Bone marrow (tissue), 2 donors: Measurements from ENCODE around the gene KRT31.
"Not testable (repeated sequence)": the region's sequence is repeated elsewhere in the genome, so short reads cannot be mapped to it uniquely, and the experiment has no call there.

Experiments
- DNase-seq, 2 donors: peaks; one replicate each; lab custom pipeline; 2025; lab: John Stamatoyannopoulos, UW

Gene KRT31

DNA sequence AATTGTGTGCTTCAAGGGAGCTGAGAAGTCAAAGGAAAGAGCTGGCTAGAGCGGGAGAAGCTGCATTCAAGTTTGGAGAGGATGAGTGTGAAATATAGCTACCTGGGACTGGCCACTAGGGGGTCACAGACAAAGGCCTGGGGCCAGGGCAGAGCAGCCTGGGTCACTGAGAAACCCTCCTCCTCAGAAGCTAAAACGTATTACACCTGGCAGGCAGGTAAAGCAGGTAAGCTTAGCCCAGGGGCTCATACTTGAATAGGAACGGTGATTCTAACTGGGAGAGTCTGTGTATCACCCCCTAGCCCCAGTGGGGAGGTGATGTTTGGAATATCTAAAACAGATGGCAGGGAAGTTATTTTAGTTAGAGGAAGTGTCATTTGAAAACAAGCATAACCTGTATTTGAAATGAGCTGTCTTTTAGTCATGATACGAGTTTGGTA, 20.2 kb upstream of the KRT31 start:
- DNase-seq, result no peak

DNA sequence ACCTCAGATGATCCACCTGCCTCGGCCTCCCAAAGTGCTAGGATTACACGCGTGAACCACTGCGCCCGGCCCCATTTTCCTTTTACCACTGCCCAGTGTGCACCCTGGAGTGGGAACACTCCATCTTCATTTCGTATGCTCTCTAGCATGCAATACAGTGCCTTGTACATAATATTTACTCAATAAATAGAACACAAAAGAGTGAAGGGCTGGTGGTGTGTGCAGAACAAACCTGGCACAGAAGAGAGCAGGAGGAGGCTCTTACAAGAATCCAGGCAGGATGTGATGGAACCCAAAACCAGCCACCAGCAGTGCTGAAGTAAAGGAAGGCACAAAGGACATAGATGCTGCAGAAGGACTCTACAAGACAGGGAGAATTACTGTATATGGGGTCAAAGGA, 19.7 kb upstream of the KRT31 start:
- DNase-seq, result no peak

DNA sequence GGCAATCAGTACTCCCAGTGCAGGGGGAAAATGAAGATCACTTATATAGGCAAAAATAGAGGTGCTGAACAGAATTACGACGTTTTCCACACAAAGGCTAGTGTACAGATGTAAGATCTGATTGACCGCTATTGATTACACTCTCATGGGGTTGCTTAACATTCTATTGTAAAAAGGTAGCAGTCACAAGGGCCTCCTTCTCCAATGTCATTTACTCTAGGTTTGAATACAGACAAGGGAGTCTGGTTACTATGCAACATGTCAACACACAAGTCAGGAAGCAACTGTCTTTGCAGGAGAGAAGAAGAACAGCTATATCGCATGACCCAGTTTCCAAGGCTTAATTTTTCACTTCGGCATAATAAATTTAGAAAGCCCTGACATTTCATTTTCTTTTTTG, 19.1 kb upstream of the KRT31 start:
- DNase-seq, result no peak

DNA sequence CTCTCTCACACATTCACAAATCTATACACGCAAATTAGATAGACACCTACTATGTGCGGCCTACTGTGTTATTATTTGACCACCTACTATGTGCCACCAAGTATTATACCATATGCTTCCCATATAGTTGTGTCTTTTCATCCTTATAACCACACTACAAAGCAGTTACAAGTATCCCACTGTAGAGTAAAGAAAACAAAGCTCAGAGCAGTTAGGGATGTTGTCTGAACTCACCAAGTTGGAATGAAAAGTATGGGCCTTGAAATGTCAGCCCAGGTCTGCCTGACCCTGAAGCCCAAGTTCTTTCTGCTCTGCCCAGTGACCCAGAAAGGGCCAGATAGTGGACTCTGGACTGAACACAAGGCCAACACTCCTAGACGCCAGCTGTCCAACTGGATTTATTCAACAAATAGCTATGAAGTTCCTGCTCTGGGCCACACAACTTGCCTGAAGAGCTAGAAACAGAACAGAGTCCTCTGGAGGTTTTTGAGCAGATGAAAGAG, 18.5 kb upstream of the KRT31 start:
- no peak for DNase-seq

DNA sequence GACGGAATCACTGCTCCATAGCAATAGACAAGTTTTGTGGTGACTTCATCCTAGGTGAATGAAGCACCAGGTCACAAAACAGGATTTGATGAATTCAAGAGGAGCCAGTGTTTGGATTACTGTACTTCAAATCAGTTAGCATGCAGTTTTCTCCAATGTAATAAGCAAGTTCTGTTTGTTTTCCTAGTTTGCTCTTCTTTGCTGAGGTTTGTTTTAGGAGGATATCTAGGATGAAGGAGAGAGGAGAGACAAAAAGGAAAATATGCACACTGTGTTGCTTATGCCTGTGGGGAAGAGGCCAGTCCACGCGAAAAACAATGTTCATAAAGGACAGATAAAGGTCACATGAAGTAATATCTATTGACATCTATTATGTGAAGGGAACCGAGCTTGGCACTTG, 18.0 kb upstream of the KRT31 start:
- no peak for DNase-seq

DNA sequence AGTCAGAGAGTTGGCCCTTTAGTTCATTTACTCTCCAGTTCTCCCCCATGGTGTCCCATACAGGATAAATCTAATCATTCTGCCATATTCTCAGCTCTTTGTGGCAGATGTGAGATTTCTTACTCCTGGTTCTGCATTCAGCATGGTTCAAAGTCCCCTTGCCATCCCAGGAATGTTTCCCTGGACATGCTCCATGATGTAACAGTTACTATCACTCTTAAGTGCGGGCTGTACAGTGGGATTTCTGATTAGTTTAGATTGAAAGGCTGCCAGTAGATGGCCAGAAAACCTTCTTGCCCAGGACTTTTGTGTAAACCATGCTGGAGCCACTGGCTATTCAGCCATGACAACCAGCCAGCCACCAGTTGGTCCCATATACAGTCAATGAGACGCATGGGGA, 16.6 kb upstream of the KRT31 start:
- no peak for DNase-seq

DNA sequence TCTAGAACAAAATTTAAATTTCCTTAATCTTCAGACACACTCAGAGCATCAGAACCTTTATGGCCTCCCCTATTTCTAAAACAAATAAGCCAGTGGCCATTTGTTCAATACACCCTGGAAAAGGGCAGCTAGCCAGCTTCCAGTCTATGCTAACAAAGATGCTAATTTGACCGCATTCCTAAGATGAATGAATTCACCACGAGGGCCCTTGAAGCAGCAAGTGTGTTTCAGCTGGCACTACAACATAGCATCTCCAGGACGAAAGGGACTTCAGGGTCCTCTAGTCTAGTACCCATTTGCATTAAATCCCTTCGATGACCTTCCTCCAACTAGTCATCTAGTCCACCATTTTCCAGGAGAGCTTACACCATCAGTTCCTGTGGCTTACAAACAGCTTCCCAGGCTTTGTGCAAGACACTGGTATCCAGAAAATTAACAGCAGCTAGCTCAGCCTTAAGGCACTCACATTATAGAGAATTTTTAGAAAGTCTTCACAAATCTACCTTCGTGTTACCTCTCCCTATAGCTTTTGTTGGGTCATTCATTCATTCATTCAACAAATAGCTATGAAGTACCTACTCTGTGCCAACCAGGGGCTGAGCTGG, 16.0 kb upstream of the KRT31 start:
- no peak for DNase-seq

DNA sequence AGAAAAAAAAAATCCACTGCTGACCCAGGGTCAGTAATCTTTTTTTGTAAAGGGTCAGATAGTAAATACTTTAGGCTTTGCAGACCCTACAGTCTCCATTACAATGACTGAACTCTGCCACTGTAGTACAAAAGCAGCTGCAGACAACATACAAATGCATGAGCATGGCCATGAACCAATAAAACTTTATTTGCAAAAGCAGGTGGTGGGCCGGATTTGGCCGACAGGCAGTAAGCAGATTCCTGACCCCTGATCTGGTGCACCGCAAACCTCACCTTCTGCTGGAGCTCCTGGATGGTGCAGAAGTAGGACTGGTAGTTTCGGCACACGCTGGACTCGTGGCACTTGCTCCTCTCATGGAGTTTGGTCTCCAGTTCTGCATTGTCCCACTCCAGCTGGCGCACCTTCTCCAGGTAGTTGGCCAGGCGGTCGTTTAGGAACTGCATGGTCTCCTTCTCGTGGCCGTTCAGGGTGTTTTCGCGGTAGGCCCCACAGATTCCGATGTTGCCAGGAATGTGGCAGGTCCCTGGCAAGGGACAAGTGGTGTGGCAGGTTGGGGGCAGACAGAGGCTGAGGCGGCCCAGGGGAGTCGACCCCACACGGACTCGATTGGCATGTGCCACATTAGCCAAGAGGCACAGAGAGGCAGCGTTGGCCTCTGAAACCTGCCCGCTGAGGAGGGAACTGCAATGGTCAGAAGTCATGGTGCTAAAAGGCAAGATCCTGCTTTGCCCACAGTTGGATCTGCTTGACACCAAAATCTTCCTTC, 13.8 kb upstream of the KRT31 start:
- no peak for DNase-seq

DNA sequence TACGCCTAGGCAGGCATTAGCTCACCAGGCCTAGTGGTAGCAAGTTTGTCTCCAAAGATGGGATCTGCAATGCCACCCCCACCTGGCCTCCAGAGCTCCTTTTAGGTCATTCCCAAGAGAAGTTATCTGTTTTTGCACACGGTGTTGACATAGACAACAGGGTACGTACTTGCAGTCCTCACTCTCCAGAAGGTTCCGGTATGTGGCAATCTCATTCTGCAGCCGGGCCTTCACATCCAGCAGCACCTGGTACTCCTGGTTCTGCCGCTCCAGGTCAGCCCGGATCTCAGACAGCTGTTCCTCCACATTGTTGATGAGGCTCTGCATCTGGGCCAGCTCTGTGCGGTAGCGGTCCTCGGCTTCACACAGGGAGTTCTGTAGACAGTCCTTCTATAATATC, 9.8 kb upstream of the KRT31 start:
- DNase-seq, result no peak

DNA sequence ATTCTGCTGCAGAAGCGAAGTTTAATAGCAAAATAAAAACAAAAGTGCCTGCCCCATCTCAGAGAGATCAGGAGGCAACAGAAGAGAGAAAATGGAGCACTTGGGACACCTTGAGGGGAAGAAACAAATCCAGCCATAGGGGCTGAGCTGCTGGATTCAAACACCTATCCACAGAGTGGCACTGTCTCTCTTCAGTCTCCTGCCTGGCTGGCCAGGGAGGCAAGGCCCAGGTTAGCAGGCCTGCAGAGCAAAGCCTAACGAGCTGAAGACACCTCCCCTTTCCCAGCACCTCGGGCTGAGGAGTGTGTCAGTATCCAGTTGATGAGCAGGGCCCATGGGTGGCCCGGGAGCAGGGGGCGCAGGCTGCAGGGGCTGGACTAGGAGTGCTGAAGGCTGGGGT, 8.8 kb upstream of the KRT31 start:
- no peak for DNase-seq

DNA sequence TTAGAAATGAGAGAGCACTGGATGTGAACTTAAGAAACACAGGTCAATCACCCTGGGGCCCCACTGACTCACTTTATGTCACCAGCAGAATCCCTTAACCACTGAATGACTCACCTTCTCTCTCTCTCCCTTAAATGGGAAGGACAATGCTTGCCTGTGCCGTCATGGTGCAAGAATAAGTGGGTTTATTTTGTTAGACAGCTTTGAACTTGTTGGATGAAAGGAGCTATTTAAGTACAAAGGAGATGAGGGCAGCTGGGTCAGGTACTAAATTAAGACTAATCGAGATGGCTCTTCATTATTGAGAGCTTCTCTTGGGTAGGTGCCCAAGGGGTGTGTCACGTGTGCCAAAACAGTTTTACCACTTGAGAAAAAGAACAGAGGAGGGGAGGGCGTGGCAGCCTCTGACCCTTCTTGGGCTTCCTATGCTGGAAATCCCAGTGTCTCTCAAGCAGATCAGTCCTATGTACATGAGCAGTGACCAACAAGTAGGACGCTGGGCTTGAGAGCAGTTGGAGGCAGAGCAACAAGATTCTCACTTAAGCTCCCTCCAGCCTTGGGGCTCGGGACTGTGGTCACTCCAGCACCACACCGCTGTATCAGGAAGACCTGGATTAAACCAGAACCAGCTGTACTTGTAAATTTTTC, 6.7 kb upstream of the KRT31 start:
- no peak for DNase-seq

DNA sequence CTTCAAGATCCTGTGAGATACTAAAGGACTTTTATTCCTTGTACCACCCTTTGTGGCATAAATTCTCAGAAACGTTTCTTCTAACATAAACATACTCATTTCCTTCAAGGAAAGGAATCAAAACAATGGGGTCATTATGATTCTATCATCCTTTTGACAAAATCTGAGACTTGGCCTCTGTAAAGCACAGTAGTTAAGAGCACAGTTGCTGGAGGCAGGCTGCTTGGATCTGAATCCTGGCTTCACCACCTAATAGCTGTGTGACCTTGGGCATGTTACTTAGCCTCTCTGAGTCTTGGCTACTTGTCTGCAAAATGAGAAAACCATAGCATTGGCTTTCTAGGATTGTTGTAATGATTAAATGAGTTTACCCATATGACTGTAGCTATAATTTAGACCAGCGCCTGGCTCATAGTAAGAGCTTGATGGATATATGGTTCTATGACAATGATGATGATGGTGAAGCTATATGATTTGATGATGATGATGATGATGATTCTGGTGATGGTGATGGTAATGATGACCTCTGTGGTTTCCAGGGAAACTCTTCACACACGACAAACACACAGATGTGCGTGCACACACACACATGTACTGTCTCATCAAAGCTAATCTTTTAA, 6.1 kb upstream of the KRT31 start:
- DNase-seq, result no peak

DNA sequence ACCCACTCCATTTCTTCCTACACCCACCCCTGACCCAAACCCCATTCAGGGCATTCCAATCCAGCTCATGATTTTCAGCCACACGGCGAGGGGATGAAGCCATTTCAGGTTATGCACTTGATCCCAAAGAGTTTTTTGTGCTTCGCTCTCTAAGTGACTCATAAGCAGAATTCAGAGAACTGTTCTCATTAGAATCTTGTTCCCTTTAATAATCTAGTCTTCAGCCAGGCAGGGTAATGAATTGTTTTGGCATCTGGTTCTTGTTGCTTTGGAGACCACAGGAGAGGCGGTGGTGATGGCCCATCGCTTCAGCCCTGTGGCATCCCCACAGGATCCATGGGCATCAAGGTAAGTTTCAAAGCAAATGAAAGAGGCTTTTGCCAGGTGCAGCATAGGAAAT, 4.8 kb upstream of the KRT31 start:
- no peak for DNase-seq

DNA sequence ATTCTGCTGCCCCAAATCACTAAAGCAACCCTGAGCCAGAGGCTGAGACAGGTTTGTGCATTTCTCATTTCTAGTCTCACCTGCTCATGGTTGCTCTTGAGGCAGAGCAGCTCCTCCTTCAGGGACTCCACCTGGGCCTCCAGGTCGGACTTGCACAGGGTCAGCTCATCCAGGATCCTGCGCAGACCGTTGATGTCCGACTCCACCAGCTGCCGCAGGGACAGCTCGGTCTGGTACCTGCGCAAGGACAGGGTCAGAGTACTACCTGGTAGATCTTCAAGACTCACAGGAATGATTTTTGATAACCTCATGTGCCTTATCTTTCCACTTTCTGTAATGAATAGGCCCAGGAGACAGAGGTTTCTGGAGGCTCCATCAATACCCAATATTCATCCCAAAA, 1.1 kb downstream of the KRT31 start:
- no peak for DNase-seq

DNA sequence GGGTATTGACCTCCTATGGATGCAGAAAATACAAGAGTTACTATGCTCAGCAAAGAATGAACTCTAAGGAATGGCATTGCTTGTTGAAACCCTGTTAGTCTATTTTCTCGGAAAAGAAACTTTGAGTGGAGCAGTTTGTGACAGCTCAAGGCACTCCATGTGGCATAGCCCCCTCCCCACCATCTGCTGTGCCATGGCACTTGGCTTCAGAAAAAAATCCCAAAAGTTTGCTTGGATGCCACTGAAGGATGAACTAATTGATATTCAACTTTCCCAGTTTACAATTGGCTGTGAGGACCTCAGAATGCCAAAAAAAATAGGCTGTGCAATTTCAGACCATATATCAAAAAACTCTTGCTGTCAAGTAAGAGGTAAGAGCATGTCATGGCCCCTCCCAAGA, 1.8 kb downstream of the KRT31 start:
- DNase-seq, result no peak

DNA sequence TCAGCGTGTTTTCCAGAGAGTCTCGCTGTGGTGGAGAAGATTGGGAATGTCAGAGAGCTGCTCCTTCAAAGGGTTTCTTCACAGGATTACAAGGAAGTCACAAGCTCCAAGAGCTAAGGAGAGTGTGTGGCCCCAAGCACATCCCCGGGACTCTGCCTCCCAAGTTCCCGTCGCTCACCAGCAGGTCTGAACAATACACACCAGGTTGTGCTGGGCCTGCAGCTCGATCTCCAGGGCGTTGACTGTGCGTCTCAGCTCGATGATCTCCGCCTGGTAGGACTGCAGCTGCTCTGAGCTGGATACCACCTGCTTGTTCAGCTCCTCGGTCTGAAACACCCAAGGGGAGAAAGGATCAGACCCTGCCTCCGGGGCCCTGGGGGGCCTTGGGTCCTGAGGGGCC, 2.4 kb downstream of the KRT31 start:
- DNase-seq, result not testable (repeated sequence)

DNA sequence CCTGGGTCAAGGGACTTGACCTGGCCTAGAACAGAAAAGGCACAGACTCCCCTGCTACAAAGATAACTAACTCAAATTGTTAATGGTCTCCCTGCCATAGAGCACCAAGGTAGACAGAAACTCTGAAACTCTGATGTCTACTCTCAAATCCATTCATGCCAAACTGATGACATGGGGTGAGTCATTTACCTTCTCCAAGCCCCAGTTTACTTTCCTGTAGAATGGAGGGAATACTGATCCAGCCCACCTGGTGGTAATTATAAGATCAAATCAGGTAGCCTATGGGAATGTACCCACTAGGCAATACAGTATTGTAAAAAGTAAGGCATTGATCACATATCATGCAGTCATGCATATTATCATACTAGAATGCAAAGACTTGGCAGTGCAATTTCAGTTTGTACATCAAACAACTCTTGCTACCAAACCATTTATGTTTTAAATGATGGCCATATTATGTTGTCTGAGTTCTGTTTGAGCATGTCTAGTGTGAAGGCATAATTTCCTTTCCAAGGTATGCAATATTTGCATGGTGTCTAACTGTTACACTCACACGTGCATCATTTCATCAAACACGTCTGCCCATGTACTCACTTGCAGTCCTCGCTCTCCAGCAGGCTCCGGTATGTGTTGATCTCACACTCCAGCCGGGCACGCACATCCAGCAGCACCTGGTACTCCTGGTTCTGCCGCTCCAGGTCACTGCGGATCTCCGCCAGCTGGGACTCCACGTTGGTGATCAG, 3.0 kb downstream of the KRT31 start:
- no peak for DNase-seq

DNA sequence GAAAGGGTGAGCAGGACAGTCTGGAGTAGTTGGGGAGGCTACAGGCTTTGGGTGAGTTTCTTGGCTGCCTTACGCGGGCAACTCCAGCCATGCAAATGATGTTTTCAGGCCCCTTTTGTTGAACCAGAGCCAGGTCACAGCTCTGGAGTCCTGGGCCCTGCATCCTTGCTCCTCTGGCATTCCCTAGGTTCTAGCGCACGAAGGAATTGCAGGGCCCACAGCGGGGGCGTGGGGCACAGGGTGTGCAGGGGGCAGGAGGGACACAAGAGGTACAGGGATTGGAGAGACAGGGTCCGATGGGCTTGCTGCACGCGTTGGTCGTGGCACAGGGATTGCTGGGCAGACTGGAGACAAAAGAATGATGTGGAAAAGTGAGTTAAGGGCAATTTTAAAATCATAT, 3.6 kb downstream of the KRT31 start:
- DNase-seq, result no peak

DNA sequence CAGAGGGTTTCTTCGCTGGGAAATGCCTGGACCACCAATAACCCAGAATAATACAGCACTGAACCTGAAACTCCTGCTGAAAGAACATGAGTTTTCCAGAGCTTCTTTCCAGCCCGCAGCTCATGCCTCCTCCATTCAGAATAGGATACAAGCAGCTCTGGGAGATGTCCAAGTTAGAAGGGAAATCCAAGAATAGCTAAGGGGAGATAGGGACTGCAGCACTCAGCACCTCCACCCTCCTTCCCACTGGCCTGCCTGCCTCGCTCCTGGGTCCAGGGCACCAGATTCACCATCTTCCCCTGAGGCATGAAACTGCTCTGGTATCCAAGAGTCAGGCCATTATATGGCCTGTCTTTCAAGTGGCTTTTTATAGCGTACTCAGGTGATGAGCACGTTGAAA, 4.1 kb downstream of the KRT31 start:
- DNase-seq, result no peak

DNA sequence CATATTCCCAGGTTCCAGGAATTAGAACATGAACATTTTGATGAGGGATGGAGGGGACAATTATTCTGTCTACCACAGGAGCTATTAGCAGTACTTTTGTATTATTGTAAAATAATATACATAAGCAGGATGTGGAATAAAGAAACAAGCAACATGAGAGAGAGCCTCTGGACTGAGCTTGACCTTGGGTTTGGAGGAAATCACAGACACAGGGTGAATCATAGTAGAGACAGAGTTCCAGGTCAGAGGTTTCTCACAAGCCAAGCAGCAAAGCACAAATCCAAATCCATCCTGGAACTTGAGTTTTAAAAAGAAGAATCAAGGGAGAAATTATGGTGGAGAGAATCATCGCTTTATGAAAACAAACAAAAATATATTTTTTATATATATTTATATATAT, 5.1 kb downstream of the KRT31 start:
- no peak for DNase-seq

DNA sequence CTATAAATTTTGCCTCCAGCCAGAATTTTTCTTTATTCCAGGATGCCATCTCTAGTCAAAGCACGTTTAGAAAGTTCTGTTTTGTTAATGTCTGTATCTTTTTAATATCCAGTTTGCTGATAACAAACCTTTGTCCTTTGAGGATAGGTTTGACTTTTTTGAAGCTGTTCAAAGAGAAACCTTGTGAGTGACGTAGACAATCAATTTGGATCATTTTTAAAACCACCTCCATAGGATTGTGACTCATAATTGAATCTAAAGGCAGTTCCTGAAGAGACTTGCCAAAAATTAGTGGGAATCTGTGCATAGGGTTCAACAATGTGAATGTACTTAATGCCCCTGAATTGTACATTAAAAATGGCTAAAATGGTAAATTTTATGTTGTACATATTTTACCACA, 5.9 kb downstream of the KRT31 start:
- no peak for DNase-seq

DNA sequence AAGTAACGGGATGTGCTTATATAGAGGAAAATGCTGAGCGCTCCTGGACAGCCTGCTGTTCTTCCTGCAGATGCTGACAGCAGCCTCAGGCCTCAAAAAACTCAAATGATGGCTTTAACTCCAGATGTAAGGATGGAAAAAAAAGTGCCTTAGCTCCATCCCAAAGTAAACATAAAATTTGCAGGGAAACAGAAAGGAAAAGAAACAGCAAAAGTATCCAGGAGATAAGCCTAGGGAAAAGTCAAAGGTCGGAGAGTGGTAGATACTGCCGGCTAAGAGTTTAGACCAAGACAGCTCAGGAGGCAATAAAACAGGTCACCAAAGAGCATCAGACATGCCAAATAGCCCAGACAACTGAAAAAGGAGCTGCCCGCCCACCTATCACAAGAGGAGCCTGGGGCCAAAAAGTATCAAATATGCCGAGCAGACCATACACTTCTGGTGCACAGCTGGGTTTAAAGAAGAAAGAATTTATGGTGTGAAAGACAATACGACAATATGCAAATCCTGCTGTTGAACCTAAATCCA, 6.9 kb downstream of the KRT31 start:
- DNase-seq, result no peak
